Stimulated activated effector memory CD8-positive, alpha-beta T cell treated with anti-CD3 and anti-CD28 coated beads, Interleukin-12 subunit alpha, Interleukin-12 subunit beta, amount 100 ng/mL, for 72 hours (primary cell): Measurements from ENCODE around the gene UBE3B.

Experiments used
- ATAC-seq: fragments of 150-1000 bp; cut with Tn5 transposase; 2 replicates; pipeline ENCODE4 v1.10.0; 2021
- DNase-seq, 2 donors: peaks; one replicate each; pipeline ENCODE4 v3.0.0; 2021 to 2022; ENCODE audit warnings: low spot score in 2 of 2
- H3K27ac Mint-ChIP-seq: one replicate; pipeline ENCODE4 v1.8.0; 2022; ENCODE audit warnings: mild to moderate bottlenecking, mixed read lengths
- H3K36me3 Mint-ChIP-seq: one replicate; pipeline ENCODE4 v1.8.0; 2022; ENCODE audit warnings: mild to moderate bottlenecking, mixed read lengths
- H3K4me1 Mint-ChIP-seq: one replicate; pipeline ENCODE4 v1.8.0; 2022; ENCODE audit warnings: mixed read lengths
- H3K4me3 Mint-ChIP-seq: one replicate; pipeline ENCODE4 v1.8.0; 2022; ENCODE audit warnings: mild to moderate bottlenecking, mixed read lengths
- H3K9me3 Mint-ChIP-seq: one replicate; pipeline ENCODE4 v1.8.0; 2022; ENCODE audit warnings: mixed read lengths

The UBE3B gene

GRCh38 chr12:109476807-109477184, 638 bp upstream of the UBE3B start:
- DNase-seq (no peak), ATAC-seq (peak; percentile 2)
- Mint-ChIP-seq H3K9me3 (no peaks in the 10 kb centered on the region), H3K27ac (peak overlapping the region; percentile 100), H3K36me3 (peaks cover 18% of the 10 kb centered on the region), H3K4me3 (peak overlapping the region; percentile 100), H3K4me1 (peaks cover 41% of the 10 kb centered on the region)

GRCh38 chr12:109477963-109478315, 505 bp downstream of the UBE3B start:
- Mint-ChIP-seq H3K36me3 (peaks cover 19% of the 10 kb centered on the region), H3K4me3 (peak overlapping the region; percentile 100), H3K9me3 (no peaks in the 10 kb centered on the region), H3K4me1 (peaks cover 37% of the 10 kb centered on the region), H3K27ac (peak overlapping the region; percentile 100)
- DNase-seq, result no peak
- no peak for ATAC-seq

- no peaks in the 10 kb centered on the region for H3K9me3 Mint-ChIP-seq
- H3K27ac Mint-ChIP-seq, result no peak overlapping the region
- H3K36me3 Mint-ChIP-seq, result peaks cover 37% of the 10 kb centered on the region
- H3K4me3 Mint-ChIP-seq, result no peak overlapping the region
- DNase-seq (no peak), ATAC-seq (no peak)
- peaks cover 30% of the 10 kb centered on the region for H3K4me1 Mint-ChIP-seq
These were observed 2.3 kb downstream of the UBE3B start for GRCh38 chr12:109479761-109480160.

- peaks cover 30% of the 10 kb centered on the region for H3K4me1 Mint-ChIP-seq
These were observed 2.9 kb downstream of the UBE3B start for GRCh38 chr12:109480356-109480755.

GRCh38 chr12:109481863-109482262, 4.4 kb downstream of the UBE3B start:
- Mint-ChIP-seq H3K4me3 (no peak overlapping the region), H3K9me3 (no peaks in the 10 kb centered on the region), H3K4me1 (peaks cover 16% of the 10 kb centered on the region), H3K36me3 (peaks cover 53% of the 10 kb centered on the region), H3K27ac (no peak overlapping the region)
- ATAC-seq, result no peak
- no peak for DNase-seq

More at GRCh38 chr12:109480356-109480755, 2.9 kb downstream of the UBE3B start:
- Mint-ChIP-seq H3K36me3 (peaks cover 43% of the 10 kb centered on the region), H3K27ac (no peak overlapping the region), H3K9me3 (no peaks in the 10 kb centered on the region), H3K4me3 (no peak overlapping the region)
- ATAC-seq (no peak), DNase-seq (no peak)

- peaks cover 53% of the 10 kb centered on the region for H3K36me3 Mint-ChIP-seq
- H3K27ac Mint-ChIP-seq, result no peak overlapping the region
- peaks cover 11% of the 10 kb centered on the region for H3K4me1 Mint-ChIP-seq
- H3K9me3 Mint-ChIP-seq, result no peaks in the 10 kb centered on the region
- DNase-seq (no peak), ATAC-seq (no peak)
- no peak overlapping the region for H3K4me3 Mint-ChIP-seq
These were observed 5.1 kb downstream of the UBE3B start for GRCh38 chr12:109482491-109482890.

GRCh38 chr12:109482894-109483293, 5.5 kb downstream of the UBE3B start:
- Mint-ChIP-seq H3K4me1 (peaks cover 11% of the 10 kb centered on the region), H3K9me3 (no peaks in the 10 kb centered on the region), H3K27ac (no peak overlapping the region), H3K4me3 (no peak overlapping the region), H3K36me3 (peaks cover 56% of the 10 kb centered on the region)
- no peak for ATAC-seq
- DNase-seq, result no peak

- peaks cover 56% of the 10 kb centered on the region for H3K36me3 Mint-ChIP-seq
- no peak overlapping the region for H3K27ac Mint-ChIP-seq
- ATAC-seq (no peak), DNase-seq (no peak)
- peaks cover 11% of the 10 kb centered on the region for H3K4me1 Mint-ChIP-seq
- no peaks in the 10 kb centered on the region for H3K9me3 Mint-ChIP-seq
- no peak overlapping the region for H3K4me3 Mint-ChIP-seq
These were observed 5.9 kb downstream of the UBE3B start for GRCh38 chr12:109483346-109483745.

- DNase-seq (no peak), ATAC-seq (no peak)
- H3K9me3 Mint-ChIP-seq, result no peaks in the 10 kb centered on the region
- no peaks in the 10 kb centered on the region for H3K4me1 Mint-ChIP-seq
- H3K27ac Mint-ChIP-seq, result no peak overlapping the region
- H3K36me3 Mint-ChIP-seq, result peaks cover 73% of the 10 kb centered on the region
- H3K4me3 Mint-ChIP-seq, result no peak overlapping the region
These were observed 7.8 kb downstream of the UBE3B start for GRCh38 chr12:109485201-109485600.

- Mint-ChIP-seq H3K27ac (no peak overlapping the region), H3K4me1 (no peaks in the 10 kb centered on the region), H3K4me3 (no peak overlapping the region), H3K36me3 (peaks cover 92% of the 10 kb centered on the region), H3K9me3 (no peaks in the 10 kb centered on the region)
- no peak for ATAC-seq
- no peak for DNase-seq
These were observed 10.0 kb downstream of the UBE3B start for GRCh38 chr12:109487181-109488050.

GRCh38 chr12:109488051-109488665, 10.7 kb downstream of the UBE3B start:
- DNase-seq, result no peak
- Mint-ChIP-seq H3K36me3 (peaks cover 97% of the 10 kb centered on the region), H3K4me1 (no peaks in the 10 kb centered on the region), H3K27ac (no peak overlapping the region), H3K9me3 (no peaks in the 10 kb centered on the region), H3K4me3 (no peak overlapping the region)
- ATAC-seq, result no peak

GRCh38 chr12:109489016-109489954, 11.9 kb downstream of the UBE3B start:
- peak overlapping the region; percentile 67 for H3K27ac Mint-ChIP-seq

GRCh38 chr12:109489955-109490565, 12.6 kb downstream of the UBE3B start:
- H3K9me3 Mint-ChIP-seq, result no peaks in the 10 kb centered on the region
- DNase-seq, result no peak
- peak overlapping the region; percentile 67 for H3K27ac Mint-ChIP-seq
- H3K4me3 Mint-ChIP-seq, result no peak overlapping the region
- no peak for ATAC-seq
- H3K4me1 Mint-ChIP-seq, result no peaks in the 10 kb centered on the region
- H3K36me3 Mint-ChIP-seq, result peaks cover 89% of the 10 kb centered on the region

More at GRCh38 chr12:109489016-109489954, 11.9 kb downstream of the UBE3B start:
- H3K4me3 Mint-ChIP-seq, result no peak overlapping the region
- DNase-seq, result no peak
- peaks cover 95% of the 10 kb centered on the region for H3K36me3 Mint-ChIP-seq
- no peaks in the 10 kb centered on the region for H3K9me3 Mint-ChIP-seq
- ATAC-seq, result no peak
- no peaks in the 10 kb centered on the region for H3K4me1 Mint-ChIP-seq

- Mint-ChIP-seq H3K4me3 (no peak overlapping the region), H3K4me1 (no peaks in the 10 kb centered on the region), H3K36me3 (peaks cover 89% of the 10 kb centered on the region), H3K27ac (no peak overlapping the region), H3K9me3 (no peaks in the 10 kb centered on the region)
- DNase-seq, result no peak
- no peak for ATAC-seq
These were observed 14.2 kb downstream of the UBE3B start for GRCh38 chr12:109491671-109492070.

- no peak overlapping the region for H3K4me3 Mint-ChIP-seq
These were observed 14.9 kb downstream of the UBE3B start for GRCh38 chr12:109492371-109492770.

More at GRCh38 chr12:109492371-109492770, 14.9 kb downstream of the UBE3B start:
- Mint-ChIP-seq H3K9me3 (no peaks in the 10 kb centered on the region), H3K36me3 (peaks cover 86% of the 10 kb centered on the region), H3K27ac (no peak overlapping the region), H3K4me1 (no peaks in the 10 kb centered on the region)
- DNase-seq (no peak), ATAC-seq (no peak)
